Measurements from ENCODE around the gene GABPB2. TPM values are rescaled to one million over a fixed set of nuclear protein-coding genes. Genes with fewer than 3 reads are reported as not detected.

GABPB2 gene
- 10 to 100 TPM in 2 of 3 donors, 1 to 10 TPM in 1; 9.1 to 17.5 (median 14.7) TPM for polyA plus RNA-seq (ENCODE audit: insufficient read length in 3 of 3)
- long read RNA-seq, donor 1, full-length matches to known transcripts, result 1 of 1 reads
- long read RNA-seq, donor 1, partial matches to known transcripts, result 0 of 1 reads
- long read RNA-seq, donor 1, other reads (novel, unspliced or antisense), result 0 of 1 reads
- long read RNA-seq, donor 2, result 0 reads
- long read RNA-seq, donor 3, full-length matches to known transcripts, result 1 of 9 reads
- long read RNA-seq, donor 3, partial matches to known transcripts, result 8 of 9 reads
- long read RNA-seq, donor 3, other reads (novel, unspliced or antisense), result 0 of 9 reads
- long read RNA-seq, donor 4, result 0 reads
- long read RNA-seq, donor 5, result 0 reads
- long read RNA-seq, donor 6, result 0 reads
- long read RNA-seq, donor 7, full-length matches to known transcripts, result 1 of 1 reads
- long read RNA-seq, donor 7, partial matches to known transcripts, result 0 of 1 reads
- long read RNA-seq, donor 7, other reads (novel, unspliced or antisense), result 0 of 1 reads
- long read RNA-seq, donor 8, result 0 reads
- long read RNA-seq, donor 9, partial matches to known transcripts, result 15 of 15 reads
- long read RNA-seq, donor 9, other reads (novel, unspliced or antisense), result 0 of 15 reads
- long read RNA-seq, donor 10, partial matches to known transcripts, result 26 of 26 reads
- long read RNA-seq, donor 10, other reads (novel, unspliced or antisense), result 0 of 26 reads
- long read RNA-seq, donor 11, partial matches to known transcripts, result 8 of 8 reads
- long read RNA-seq, donor 11, other reads (novel, unspliced or antisense), result 0 of 8 reads
- long read RNA-seq, donor 12, result 0 reads
- long read RNA-seq, donor 13, result 0 reads
- long read RNA-seq, donor 14, result 0 reads
- long read RNA-seq, donor 15, partial matches to known transcripts, result 11 of 11 reads
- long read RNA-seq, donor 15, other reads (novel, unspliced or antisense), result 0 of 11 reads
- long read RNA-seq, donor 16, partial matches to known transcripts, result 19 of 19 reads
- long read RNA-seq, donor 16, other reads (novel, unspliced or antisense), result 0 of 19 reads

DNA sequence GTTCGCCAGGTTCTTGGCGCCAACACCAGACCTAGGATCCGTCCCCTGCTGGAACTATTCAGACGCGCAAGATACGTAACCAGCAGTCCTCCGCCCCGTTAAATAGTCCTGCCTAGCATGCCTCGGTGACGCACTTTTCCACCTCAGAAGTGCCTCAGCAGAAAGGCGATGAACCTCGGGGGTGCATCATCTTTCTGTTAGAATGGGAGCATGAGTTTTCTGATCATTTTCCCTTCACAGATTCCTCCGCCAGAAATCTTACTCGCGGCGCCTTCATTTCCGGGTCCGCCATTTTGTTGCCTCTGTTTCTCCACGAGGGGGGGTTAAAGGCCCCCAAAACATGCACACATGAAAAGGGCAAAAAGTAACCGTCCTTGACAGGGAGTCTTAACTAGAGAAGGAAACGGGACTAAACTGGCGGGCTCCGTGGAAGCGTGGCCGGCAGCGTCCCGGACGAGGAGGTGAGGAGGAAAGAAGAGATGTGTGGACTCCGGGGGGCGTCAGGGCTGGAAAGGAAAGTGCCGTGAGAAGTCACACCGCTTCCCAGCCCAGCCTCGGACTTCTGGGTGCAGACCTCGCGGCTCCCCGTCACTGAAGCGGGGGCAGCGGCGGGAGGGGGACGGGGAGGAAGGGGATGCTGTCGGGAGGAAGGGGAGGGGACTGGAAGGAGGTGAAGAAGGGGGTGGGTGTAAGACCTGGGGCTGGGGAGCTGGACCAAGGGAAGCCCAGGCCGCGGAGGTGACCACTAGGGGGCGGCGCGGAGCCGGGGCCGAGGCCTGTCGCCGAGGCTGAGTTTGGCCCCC, at the start of gene GABPB2:
Gene GABPB2, plus strand, starts transcription at position 288 of the 803 bp plus-strand sequence. CDS start 17,429 bp downstream, outside the sequence.
- DNase-seq, result peak; percentile 92

DNA sequence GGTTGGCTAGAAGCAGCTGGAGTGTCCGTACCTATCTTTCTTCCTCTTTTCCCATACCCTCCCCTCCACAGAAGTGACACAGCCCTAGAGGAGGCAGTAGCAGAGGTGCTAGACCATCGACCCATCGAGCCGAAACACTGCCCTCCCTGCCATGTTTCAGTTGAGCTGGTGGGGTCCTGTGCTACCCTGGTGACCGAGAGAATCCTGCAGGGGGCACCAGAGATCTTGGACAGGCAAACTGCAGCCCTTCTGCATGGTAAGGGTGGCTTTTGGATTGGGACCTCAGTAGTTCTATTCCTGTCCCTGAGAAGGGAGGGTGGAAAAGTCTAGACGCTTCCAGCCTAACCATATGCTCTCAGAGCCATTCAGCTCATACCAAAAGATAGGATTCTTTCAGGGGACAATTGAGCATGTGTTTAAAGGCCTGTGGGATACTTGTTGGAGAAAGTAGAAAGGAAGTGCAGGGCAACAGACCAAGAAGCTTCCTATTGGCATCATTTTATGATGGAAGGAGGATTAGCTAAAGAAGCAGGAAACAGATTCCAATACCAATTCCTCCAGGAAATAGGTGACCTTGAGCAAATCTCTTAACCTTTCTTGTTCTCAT, 45.9 kb upstream of the GABPB2 start:
- peak; percentile 62 for DNase-seq

DNA sequence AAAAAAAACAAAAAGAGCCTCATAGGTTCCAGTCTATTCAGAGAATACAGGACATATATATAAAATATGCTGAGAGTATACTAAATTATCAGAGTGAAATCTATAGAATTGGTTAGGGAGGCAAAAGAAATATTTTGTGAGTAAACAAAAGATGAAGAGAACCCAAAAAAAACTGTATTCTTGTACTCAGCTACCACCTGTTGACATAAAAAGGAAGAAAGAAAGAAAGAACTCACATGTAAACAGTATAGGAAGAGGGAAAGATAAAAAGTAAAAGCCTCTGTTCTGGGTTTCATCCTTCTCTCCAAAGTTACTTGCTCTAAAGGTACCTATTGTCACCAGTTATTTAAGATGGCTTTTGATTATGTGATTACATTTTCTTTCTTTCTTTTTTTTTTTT, 44.1 kb upstream of the GABPB2 start:
- DNase-seq, result no peak

DNA sequence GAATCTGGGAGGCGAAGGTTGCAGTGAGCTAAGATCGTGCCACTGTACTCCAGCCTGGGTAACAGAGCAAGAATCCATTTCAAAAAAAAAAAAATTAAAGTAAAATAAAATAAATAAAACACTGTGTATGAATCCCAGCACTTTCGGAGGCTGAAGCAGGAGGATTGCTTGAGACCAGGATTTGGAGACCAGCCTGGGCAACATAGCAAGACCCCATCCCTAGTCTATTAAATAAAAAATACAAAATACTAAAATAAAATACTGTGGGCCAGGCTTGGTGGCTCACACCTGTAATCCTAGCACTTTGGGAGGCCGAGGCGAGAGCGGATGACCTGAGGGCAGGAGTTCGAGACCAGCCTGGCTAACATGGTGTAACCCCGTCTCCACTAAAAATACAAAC, 38.4 kb upstream of the GABPB2 start:
- DNase-seq, result no peak

DNA sequence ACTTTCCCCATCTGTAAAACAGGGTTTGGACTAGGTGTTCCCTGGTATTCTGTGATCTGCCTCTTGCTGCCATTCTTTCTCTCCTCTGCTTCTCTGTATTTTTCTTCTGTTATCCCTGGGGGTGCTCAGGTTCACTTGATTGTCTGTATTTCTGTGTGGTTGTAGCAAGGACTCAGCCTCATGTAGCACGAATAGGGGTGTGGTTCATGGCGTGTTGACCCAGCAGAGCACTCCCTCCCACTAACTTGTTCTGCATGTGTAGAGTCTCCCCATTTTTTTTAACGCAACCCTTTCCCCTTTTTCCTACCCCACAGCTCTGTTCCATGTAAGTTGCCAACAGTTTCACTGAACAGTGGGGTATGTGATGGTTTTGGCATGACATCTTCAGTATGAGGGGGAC, 35.4 kb upstream of the GABPB2 start:
- no peak for DNase-seq

DNA sequence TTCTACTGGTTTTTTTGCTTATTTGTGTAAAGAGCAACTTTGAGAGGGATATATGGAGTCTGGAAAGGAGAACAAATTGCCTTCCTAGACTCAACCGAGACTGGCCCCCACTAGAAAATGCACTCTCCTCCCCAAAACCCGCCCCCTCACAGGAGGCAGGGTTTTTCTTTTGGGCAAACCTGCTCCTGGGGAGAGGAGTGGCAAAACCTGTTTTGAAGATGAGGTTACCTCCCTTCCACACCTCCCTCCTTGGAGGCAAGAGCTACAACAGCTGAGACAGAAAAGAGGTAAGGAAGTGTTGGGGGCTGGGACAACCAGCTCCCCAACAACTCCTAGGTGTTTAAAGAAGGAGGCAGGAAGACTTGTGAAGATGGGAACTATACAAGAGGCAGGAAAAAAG, 34.2 kb upstream of the GABPB2 start, which contains the start of gene BNIPL:
Gene BNIPL, plus strand, starts transcription at position 231 of the 400 bp plus-strand sequence. Its CDS starts 140 bp downstream, at position 371.
- no peak for DNase-seq

DNA sequence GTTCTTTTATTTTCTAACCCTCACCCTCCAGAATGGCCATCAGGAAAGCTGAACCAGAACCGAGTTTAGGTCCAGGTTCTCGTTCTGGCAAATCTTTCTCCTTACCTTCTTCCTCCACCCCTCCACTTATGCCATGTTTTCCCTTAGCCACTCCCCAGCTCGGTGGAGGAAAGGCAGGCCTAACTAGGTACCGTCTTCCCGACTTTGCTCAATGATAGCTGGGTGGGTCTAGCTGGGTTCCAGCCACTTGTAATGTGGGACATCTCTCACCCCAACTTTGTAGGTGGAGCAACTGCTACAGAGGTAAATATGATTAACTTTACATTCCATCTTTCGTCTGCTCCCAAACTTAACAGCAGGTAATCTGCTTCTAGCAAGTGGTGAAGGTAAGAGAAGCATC, 33.5 kb upstream of the GABPB2 start:
- DNase-seq, result no peak

DNA sequence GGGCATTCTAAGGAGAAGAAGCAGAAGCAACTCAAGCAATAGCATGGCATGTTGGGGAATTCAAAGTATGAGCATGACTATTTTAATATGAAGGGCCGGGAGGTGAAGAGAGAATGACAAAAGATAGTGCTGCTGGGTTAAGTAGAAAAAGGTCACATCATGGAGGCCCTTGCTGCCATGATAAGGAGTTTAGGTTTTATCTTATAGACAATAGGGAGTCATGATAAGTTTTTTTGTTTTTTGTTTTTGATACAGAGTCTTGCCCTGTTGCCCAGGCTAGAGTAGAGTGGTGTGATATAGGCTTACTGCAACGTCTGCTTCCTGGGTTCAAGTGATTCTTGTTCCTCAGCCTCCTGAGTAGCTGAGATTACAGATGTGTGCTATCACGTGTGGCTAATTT, 31.0 kb upstream of the GABPB2 start:
- no peak for DNase-seq

DNA sequence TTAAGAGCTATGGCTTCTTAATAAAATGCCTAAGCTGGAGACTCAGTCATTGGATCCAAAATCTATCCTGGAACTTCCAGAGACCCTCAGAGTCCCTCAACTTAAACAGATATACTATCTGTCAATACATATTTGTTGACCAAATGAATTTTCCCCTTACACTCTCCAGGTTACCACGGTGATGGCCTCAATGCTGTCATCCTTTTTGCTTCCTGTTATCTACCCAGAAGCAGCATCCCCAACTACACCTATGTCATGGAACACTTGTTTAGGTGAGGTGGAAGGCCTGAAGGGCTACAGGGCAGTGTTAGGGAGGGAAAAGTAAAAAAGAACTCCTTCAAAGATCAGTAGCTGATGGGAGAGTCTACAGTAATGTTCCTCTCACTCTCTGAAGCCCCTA, 27.4 kb upstream of the GABPB2 start:
- DNase-seq, result no peak

DNA sequence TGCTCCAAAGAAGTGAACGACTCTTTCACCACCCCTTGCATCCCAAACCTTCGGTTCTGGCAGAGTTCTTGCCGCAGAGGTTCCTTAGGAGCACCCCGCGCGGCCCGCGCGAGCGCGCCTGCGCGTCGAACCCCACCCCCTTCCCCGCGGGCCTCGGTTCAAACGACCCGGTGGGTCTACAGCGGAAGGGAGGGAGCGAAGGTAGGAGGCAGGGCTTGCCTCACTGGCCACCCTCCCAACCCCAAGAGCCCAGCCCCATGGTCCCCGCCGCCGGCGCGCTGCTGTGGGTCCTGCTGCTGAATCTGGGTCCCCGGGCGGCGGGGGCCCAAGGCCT, 23.0 kb upstream of the GABPB2 start, which contains the start of gene C1orf56:
Gene C1orf56, plus strand, starts transcription at position 161 of the 334 bp plus-strand sequence. Its CDS starts 97 bp downstream, at position 258.
- peak; percentile 86 for DNase-seq

DNA sequence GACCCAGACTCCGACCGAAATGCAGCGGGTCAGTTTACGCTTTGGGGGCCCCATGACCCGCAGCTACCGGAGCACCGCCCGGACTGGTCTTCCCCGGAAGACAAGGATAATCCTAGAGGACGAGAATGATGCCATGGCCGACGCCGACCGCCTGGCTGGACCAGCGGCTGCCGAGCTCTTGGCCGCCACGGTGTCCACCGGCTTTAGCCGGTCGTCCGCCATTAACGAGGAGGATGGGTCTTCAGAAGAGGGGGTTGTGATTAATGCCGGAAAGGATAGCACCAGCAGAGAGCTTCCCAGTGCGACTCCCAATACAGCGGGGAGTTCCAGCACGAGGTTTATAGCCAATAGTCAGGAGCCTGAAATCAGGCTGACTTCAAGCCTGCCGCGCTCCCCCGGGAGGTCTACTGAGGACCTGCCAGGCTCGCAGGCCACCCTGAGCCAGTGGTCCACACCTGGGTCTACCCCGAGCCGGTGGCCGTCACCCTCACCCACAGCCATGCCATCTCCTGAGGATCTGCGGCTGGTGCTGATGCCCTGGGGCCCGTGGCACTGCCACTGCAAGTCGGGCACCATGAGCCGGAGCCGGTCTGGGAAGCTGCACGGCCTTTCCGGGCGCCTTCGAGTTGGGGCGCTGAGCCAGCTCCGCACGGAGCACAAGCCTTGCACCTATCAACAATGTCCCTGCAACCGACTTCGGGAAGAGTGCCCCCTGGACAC, 22.5 kb upstream of the GABPB2 start:
- DNase-seq, result peak; percentile 69

DNA sequence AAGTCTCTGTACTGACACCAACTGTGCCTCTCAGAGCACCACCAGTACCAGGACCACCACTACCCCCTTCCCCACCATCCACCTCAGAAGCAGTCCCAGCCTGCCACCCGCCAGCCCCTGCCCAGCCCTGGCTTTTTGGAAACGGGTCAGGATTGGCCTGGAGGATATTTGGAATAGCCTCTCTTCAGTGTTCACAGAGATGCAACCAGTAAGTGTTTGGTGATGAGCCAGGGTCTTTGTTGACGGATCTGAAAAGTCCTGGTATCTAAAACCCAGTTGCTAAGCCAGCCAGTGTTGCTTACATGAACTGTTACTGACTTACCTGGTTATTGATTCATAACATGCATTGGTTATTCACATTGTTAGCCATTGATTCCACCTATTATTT, 21.9 kb upstream of the GABPB2 start:
- no peak for DNase-seq

DNA sequence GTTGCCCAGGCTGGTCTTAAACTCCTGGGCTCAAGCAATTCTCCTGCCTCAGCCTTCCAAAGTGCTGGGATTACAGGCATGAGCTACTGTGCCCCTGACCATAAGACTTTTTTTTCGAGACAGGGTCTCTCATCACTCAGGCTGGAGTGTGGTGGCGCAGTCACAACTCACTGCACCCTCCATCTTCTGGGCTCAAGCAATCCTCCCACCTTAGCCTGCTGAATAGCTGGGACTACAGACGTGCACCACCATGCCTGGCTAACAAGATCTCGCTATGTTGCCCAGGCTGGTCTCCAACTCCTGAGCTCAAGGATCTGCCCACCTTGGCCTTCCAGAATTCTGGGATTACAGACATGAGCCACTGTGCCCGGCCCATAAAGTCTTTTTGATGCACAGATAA, 21.1 kb upstream of the GABPB2 start:
- DNase-seq, result no peak

DNA sequence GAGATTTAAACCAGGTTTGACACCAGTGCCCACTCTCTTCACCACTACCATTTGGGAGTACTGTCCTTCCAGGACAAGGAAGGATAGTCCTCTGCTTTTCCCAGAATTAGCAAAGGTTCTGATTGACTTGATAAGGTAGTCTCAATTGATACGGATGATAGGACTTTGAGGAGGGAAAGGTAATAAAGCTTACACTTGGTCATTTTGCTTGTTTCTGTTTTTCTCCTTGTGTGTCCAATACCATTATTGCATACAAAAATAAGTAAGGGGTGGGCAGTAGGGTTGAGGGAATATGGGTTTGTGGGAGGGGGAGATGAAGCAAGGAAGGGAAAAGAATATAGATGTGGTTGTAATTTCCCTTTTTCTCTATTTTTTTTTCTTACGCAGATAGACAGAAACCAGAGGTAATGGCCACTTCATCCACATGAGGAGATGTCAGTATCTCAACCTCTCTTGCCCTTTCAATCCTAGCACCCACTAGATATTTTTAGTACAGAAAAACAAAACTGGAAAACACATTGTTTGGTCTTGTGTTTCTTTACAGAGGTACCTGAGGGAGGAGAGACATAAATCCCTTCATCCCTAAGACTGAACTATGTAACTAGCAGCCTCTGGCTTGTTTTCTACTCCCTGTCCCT, 20.4 kb upstream of the GABPB2 start:
- DNase-seq, result no peak

DNA sequence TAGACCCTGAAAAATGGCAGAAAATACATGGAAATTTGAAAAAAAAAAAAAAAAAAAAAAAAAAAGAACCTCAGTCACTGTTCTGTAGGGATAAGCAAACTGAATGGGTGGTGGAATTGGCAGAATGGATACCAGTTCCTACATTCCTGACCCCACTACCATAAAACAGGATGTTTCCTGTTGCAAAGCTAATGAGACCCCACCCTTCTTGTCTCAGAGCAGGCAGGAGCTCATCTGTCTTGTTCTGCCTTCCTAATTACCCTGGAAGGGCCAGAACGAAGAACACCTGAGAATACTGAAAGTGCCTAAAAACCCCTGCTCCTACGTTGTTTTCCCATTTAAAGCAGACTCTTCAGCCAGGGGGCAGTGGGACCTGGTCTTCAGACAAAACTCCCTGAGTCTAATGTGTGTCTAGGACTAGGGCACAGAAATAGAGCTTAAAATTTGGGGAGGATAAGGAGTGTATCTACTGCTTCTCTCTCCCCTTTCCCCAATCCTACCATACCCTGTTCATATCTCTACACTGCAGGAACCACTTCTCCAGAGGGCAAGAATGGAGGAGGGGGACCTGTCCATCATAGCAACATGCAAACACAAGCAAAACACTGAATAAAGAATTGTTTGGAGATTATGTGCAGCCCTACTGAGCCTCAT, 19.1 kb upstream of the GABPB2 start:
- no peak for DNase-seq

DNA sequence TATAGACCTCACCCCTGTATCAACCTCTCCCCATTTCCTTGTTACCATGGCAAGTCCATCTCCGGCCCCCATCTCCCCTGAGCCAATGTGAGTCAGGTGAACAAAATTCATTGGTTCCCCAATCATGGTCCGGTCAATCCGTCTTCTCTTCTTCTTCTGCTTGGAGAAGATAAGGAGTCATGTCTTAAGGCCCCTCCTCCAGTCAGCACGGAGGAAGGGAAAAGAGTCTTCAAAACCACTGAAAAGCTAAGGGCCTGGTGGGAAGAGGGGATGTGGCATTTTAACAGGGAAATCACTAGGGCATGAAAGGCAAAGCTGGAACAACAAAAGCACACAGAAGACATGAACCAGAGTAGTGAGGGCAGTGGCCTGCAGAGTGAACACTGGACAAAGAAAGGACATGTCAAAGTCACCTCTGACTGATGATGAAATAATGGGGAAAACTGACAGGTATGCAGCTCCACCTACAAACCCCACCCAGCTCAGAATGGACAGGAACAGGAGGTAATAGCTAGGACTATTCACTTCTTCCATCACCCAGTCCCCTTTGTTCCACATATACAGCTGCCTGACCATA, 15.5 kb upstream of the GABPB2 start:
- no peak for DNase-seq

DNA sequence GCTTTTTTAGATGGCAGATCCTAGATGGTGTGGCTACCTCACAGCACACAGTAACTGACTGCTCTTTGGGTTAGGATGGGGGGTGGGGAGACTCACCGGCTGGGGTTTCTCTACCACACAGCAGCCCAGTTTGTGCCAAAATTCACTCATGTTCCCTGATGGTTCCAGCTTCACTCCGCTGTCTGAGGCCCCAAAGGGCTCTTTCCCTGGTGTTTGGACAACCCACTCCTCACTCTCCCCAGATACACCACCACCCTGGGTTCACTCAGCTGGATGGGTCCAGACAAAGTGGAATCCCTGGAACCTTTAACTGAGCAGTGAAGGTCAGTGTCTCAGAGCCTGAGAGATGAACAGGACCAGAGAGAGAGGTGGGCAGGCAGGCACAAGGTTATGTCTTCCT, 15.0 kb upstream of the GABPB2 start:
- no peak for DNase-seq

DNA sequence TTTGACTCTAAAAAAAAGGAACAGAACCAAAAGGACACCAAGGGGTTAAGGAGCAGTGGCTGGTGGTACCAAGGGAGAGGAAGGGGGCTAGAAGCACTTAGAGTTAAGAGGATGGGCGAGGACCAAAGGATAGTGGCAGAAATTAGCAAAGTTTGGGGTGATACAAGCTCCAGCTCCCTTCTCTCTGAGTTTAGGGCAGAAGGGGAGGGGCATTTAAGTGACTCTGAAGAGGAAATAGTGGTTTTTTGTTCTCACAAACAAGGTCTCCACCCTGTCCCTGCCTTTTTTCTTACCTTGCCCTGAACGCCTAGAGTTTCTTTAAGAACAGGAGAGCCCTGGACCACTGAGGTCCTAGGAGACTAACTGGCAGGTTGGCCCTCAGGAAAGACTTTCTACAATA, 14.4 kb upstream of the GABPB2 start:
- DNase-seq, result no peak

DNA sequence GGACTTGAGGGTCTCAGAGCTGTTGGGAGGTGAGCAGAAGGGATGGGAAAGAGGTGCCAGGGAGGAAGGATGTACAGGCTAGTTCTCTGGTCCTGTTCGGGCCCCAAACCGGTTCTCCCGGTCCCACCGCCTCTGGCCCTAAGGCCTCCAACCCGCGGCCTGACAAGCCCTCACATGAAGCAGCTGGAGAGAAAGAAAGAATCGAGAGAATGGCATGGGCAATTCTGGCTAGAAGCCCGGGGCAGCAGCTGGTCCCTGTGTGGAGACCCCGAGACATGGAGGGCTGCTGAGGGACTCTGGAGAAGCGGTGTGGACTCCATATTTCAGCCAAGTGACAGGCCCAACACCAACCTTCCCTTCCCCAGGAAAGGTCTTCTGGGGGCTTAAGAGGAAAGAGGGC, 11.9 kb upstream of the GABPB2 start:
- DNase-seq, result peak; percentile 66
